Activated T-cell treated with anti-CD3 and anti-CD28 coated beads, Interleukin-2, amount 50 U/mL, for 24 hours (primary cell): Measurements from ENCODE around the gene CNKSR3.

Experiments used
- DNase-seq: peaks from one replicate; pipeline ENCODE4 v3.0.0-alpha.2; 2020
- H3K27ac Mint-ChIP-seq: 2 replicates; pipeline ENCODE4 v1.8.0; 2020; ENCODE audit warnings: mild to moderate bottlenecking, mixed read lengths
- H3K27me3 Mint-ChIP-seq: 2 replicates; pipeline ENCODE4 v1.8.0; 2020; ENCODE audit warnings: mixed read lengths
- H3K36me3 Mint-ChIP-seq: 2 replicates; pipeline ENCODE4 v1.8.0; 2020; ENCODE audit warnings: low read depth, mixed read lengths
- H3K4me1 Mint-ChIP-seq: 2 replicates; pipeline ENCODE4 v1.8.0; 2020; ENCODE audit warnings: low read depth, mixed read lengths
- H3K4me3 Mint-ChIP-seq: 2 replicates; pipeline ENCODE4 v1.8.0; 2020; ENCODE audit warnings: mild to moderate bottlenecking, moderate library complexity, mixed read lengths
- H3K9me3 Mint-ChIP-seq: 2 replicates; pipeline ENCODE4 v1.8.0; 2020; ENCODE audit warnings: mixed read lengths

The CNKSR3 gene

GRCh38 chr6:154466971-154467679, 43.4 kb downstream of the CNKSR3 start:
- Mint-ChIP-seq H3K27me3 (no peaks in the 10 kb centered on the region), H3K36me3 (no peaks in the 10 kb centered on the region), H3K4me3 (no peak overlapping the region), H3K4me1 (no peaks in the 10 kb centered on the region), H3K27ac (no peak overlapping the region), H3K9me3 (no peaks in the 10 kb centered on the region)
- no peak for DNase-seq

GRCh38 chr6:154466139-154466538, 44.3 kb downstream of the CNKSR3 start:
- no peak for DNase-seq
- Mint-ChIP-seq H3K9me3 (no peaks in the 10 kb centered on the region), H3K27me3 (no peaks in the 10 kb centered on the region), H3K36me3 (no peaks in the 10 kb centered on the region), H3K4me1 (no peaks in the 10 kb centered on the region), H3K4me3 (no peak overlapping the region), H3K27ac (no peak overlapping the region)

- H3K9me3 Mint-ChIP-seq = no peaks in the 10 kb centered on the region
Measured at GRCh38 chr6:154463573-154464419, 46.7 kb downstream of the CNKSR3 start.

DNA sequence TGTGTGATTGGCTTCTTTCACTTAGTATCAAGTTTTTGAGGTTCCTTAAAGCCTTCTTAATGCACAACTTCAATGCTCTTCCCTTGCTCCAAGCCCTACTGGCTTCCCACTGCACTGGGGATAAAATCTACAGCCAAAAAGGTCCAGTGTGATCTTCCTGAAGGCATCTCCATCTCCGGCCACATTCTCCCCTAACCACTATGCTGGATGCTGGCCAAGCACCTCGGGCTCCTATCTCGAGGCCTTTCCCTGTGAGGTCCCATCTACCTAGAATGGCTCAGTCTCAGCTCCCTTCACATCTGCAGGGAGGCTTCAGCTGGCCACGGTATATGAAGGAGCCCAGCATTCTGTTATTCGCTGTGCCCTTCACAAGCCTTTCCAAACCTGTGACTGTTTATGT, 48.1 kb downstream of the CNKSR3 start:
- Mint-ChIP-seq H3K4me3 (no peak overlapping the region), H3K27ac (no peak overlapping the region), H3K36me3 (no peaks in the 10 kb centered on the region), H3K27me3 (peaks cover 3% of the 10 kb centered on the region), H3K9me3 (no peaks in the 10 kb centered on the region), H3K4me1 (peaks cover 5% of the 10 kb centered on the region)
- no peak for DNase-seq

More at GRCh38 chr6:154463573-154464419, 46.7 kb downstream of the CNKSR3 start:
- Mint-ChIP-seq H3K4me1 (peaks cover under 1% of the 10 kb centered on the region), H3K36me3 (no peaks in the 10 kb centered on the region), H3K4me3 (no peak overlapping the region), H3K27ac (no peak overlapping the region), H3K27me3 (no peaks in the 10 kb centered on the region)
- DNase-seq = no peak

DNA sequence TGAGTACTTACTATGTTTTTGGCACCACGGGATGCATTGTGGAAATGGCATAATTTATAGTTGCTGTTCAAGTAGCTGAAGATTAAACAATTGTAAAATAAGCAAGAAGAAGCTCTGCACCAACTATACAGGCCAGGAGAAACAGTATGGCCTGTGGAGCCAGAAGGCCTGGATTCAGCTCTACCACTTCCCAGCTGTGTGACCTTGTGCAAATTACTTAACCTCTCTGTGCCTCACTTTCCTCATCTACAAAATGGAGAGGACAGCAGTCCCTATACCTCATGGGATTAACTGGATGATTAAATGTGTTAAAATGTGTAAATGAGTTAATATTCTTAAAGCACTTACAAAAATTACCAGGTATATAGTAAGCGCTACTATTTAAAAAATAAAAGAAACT, 49.1 kb downstream of the CNKSR3 start:
- Mint-ChIP-seq H3K4me1 (peaks cover 5% of the 10 kb centered on the region), H3K27me3 (peaks cover 3% of the 10 kb centered on the region), H3K36me3 (no peaks in the 10 kb centered on the region)

GRCh38 chr6:154460306-154461071, 50.0 kb downstream of the CNKSR3 start:
- H3K4me1 Mint-ChIP-seq = peaks cover 5% of the 10 kb centered on the region
- no peak overlapping the region for H3K4me3 Mint-ChIP-seq
- H3K9me3 Mint-ChIP-seq = no peaks in the 10 kb centered on the region
- H3K36me3 Mint-ChIP-seq = no peaks in the 10 kb centered on the region
- H3K27me3 Mint-ChIP-seq = peaks cover 3% of the 10 kb centered on the region
- no peak for DNase-seq
- H3K27ac Mint-ChIP-seq = no peak overlapping the region

More for the DNA sequence above, 49.1 kb downstream of the CNKSR3 start:
- no peak for DNase-seq
- Mint-ChIP-seq H3K4me3 (no peak overlapping the region), H3K27ac (no peak overlapping the region), H3K9me3 (no peaks in the 10 kb centered on the region)

GRCh38 chr6:154459513-154459912, 51.0 kb downstream of the CNKSR3 start:
- Mint-ChIP-seq H3K36me3 (no peaks in the 10 kb centered on the region), H3K4me3 (no peak overlapping the region), H3K4me1 (peaks cover 5% of the 10 kb centered on the region), H3K27ac (no peak overlapping the region), H3K9me3 (no peaks in the 10 kb centered on the region), H3K27me3 (peaks cover 3% of the 10 kb centered on the region)
- no peak for DNase-seq

DNA sequence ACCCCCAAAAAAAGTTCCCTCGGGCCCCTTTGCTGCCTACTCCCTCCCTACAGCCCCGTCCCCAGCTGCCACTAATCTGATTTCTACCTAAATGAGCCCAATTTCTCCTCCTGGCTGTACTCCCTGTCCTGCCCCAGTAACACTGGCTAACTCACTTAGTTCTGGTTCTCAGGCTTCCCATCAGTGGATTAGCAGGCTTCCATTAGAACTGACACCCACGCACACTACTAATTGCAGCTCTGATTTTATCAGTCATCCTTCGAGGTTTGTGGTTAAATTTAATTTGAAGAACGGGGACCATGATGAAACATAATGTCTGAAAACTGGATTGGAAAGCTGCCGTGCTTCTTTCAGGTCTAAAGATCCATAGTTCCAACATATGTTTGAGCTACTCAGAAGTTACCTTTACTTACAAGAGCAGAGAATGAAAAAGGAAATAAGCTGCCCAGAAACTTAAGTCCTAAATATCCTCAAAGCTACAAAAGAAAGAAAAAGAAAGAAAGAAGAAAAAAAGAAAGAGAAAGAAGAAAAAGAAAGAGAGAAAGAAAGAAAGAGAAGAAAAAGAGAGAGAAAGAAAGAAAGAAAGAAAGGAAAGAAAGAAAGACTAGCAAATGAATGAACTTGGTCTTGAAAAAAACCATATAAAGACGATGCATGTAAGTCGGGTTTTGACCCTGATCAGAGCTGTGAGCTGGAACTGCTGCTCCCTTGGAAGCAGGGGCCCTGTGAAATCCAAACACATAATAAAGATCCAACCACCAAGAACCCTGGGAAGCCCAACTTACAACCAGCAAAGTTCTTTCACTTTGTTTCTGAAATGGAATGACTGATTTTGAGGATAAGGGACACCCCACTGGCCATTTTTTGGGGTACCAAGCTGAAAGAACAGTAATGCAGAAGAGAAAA, 51.7 kb downstream of the CNKSR3 start:
- Mint-ChIP-seq H3K27me3 (peaks cover 3% of the 10 kb centered on the region), H3K27ac (no peak overlapping the region), H3K36me3 (no peaks in the 10 kb centered on the region), H3K4me1 (peaks cover 5% of the 10 kb centered on the region), H3K4me3 (no peak overlapping the region), H3K9me3 (no peaks in the 10 kb centered on the region)
- no peak for DNase-seq

- Mint-ChIP-seq H3K4me3 (no peak overlapping the region), H3K27me3 (peaks cover 3% of the 10 kb centered on the region), H3K27ac (no peak overlapping the region), H3K9me3 (no peaks in the 10 kb centered on the region), H3K4me1 (peaks cover 5% of the 10 kb centered on the region), H3K36me3 (no peaks in the 10 kb centered on the region)
- DNase-seq = no peak
Measured at GRCh38 chr6:154457881-154458284, 52.6 kb downstream of the CNKSR3 start.

DNA sequence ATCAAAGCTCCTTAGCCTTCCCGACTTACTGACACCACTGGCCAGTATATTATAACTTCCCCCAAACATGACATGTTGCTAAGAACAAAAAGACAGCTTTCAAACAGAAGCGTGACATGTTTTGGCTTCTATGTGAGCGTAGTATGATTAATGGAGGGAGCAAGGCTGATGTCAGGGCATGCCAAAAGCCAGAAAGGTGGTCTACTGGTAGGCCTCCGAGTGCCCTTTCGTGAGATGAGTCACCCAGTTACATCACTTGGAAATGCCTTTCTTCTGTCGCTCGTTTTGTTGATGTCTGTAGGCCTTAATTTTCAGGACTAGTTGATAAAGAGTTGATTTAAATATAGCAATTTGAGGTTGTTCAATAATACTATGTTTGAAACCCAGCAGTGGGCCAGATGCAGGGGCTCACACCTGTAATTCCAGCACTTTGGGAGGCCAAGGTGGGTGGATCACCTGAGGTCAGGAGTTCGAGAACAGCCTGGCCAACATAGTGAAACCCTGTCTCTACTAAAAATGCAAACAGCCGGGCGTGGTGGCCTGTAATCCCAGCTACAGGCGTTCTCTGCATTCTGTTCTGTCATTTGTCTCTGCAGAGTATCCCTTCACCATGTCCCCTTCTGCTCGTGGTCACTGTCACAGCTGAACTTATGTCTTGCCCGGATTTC, 53.3 kb downstream of the CNKSR3 start:
- Mint-ChIP-seq H3K27ac (no peak overlapping the region), H3K9me3 (no peaks in the 10 kb centered on the region), H3K4me3 (no peak overlapping the region), H3K27me3 (peaks cover 3% of the 10 kb centered on the region), H3K36me3 (no peaks in the 10 kb centered on the region), H3K4me1 (peaks cover 5% of the 10 kb centered on the region)
- no peak for DNase-seq

GRCh38 chr6:154453329-154453728, 57.2 kb downstream of the CNKSR3 start:
- Mint-ChIP-seq H3K36me3 (no peaks in the 10 kb centered on the region), H3K27me3 (no peaks in the 10 kb centered on the region), H3K9me3 (no peaks in the 10 kb centered on the region), H3K27ac (no peak overlapping the region), H3K4me1 (no peaks in the 10 kb centered on the region), H3K4me3 (no peak overlapping the region)
- DNase-seq = no peak

- no peak overlapping the region for H3K27ac Mint-ChIP-seq
- no peaks in the 10 kb centered on the region for H3K9me3 Mint-ChIP-seq
- DNase-seq = no peak
- no peak overlapping the region for H3K4me3 Mint-ChIP-seq
- no peaks in the 10 kb centered on the region for H3K36me3 Mint-ChIP-seq
- H3K27me3 Mint-ChIP-seq = no peaks in the 10 kb centered on the region
- H3K4me1 Mint-ChIP-seq = no peaks in the 10 kb centered on the region
Measured at GRCh38 chr6:154450498-154450897, 60.0 kb downstream of the CNKSR3 start.

DNA sequence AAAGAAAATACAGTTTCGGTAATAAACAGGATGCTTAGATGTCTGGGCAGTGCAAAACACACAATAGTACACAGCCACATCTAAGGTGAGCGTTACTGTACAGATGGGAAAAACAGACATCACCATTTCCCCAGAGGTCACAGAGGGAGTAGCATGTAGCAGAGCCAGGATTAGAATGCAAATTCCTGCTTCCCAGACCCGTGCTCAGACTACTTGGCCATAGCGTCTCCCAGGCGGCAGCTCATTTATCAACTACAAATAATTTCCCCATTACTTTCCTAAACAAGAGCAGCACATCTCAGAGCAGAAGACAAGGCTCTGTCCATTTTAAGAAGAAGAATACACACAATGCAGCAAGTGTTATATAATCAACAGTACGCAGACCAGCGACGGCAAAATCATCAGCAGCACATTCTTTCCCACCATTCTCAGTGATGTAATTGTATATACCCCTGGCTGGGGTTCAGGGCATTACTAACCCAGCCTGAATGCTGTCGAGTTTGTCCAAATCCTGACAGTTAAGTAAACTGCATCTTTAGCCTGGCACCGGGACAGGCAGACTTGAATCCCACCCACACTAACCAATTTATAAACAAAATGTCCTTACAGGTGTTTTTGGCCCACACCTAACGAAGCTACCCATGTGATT, 61.9 kb downstream of the CNKSR3 start:
- no peak for DNase-seq
- H3K27ac Mint-ChIP-seq = no peak overlapping the region
- H3K36me3 Mint-ChIP-seq = no peaks in the 10 kb centered on the region
- H3K9me3 Mint-ChIP-seq = no peaks in the 10 kb centered on the region
- no peaks in the 10 kb centered on the region for H3K4me1 Mint-ChIP-seq
- H3K4me3 Mint-ChIP-seq = no peak overlapping the region
- no peaks in the 10 kb centered on the region for H3K27me3 Mint-ChIP-seq
